GM12865 (cell line): Measurements from ENCODE around the gene S100A6.

Experiments
- DNase-seq: peaks from one replicate; pipeline ENCODE4 v3.0.0; 2010; ENCODE audit warnings: low read depth
- H3K4me3 ChIP-seq: 2 replicates; pipeline ENCODE4 v1.5.1; 2011; ENCODE audit warnings: mild to moderate bottlenecking, low read depth, low read length, control low read depth
- TF ChIP-seq, protein P1 (sequence below): IDR thresholded peaks from 2 replicates; pipeline ENCODE4 v1.5.1; 2011; ENCODE audit warnings: low read length, control low read depth, low read depth, inconsistent platforms; ENCODE audit not compliant: insufficient read depth; ENCODE audit errors: missing control alignments

Gene S100A6

DNA sequence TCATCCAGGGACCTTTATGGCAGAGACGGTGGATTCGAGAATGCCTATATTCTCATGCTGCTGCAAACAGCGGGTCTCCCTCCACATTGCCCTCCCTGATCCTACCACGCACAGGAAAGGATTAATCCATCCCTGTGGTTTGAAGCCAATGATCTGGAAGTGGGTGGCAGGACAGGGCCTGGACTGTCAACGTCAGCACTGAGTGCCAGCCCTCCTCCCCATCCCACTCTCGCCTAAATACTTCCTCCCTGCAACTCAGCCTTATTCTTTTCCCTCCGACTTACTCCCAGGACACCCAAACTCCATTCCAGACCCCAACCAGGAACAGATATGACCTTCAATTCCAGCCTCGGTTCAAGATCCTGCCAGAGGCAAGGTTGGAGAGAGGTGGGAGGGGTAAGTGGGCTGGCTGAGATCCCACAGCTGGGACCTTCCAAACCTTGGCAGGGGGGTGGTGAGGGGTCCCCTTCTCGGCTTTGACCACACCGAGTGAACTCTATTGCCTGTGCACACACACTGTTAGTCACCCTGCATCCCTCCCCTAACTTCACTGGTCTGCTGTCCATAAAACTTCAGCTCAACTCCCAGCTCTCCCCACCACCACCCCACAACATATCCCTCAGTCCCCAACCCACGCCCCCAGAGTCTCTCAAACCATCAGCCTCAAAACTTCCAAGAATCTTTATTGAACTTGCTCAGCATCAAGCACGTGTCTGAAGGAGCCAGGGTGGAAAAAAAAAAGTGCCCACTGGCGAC is 7.3 kb upstream of the S100A6 start:
- TF ChIP-seq, protein P1, sequence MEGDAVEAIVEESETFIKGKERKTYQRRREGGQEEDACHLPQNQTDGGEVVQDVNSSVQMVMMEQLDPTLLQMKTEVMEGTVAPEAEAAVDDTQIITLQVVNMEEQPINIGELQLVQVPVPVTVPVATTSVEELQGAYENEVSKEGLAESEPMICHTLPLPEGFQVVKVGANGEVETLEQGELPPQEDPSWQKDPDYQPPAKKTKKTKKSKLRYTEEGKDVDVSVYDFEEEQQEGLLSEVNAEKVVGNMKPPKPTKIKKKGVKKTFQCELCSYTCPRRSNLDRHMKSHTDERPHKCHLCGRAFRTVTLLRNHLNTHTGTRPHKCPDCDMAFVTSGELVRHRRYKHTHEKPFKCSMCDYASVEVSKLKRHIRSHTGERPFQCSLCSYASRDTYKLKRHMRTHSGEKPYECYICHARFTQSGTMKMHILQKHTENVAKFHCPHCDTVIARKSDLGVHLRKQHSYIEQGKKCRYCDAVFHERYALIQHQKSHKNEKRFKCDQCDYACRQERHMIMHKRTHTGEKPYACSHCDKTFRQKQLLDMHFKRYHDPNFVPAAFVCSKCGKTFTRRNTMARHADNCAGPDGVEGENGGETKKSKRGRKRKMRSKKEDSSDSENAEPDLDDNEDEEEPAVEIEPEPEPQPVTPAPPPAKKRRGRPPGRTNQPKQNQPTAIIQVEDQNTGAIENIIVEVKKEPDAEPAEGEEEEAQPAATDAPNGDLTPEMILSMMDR: no peak
- DNase-seq: no peak
- no peak overlapping the region for H3K4me3 ChIP-seq

DNA sequence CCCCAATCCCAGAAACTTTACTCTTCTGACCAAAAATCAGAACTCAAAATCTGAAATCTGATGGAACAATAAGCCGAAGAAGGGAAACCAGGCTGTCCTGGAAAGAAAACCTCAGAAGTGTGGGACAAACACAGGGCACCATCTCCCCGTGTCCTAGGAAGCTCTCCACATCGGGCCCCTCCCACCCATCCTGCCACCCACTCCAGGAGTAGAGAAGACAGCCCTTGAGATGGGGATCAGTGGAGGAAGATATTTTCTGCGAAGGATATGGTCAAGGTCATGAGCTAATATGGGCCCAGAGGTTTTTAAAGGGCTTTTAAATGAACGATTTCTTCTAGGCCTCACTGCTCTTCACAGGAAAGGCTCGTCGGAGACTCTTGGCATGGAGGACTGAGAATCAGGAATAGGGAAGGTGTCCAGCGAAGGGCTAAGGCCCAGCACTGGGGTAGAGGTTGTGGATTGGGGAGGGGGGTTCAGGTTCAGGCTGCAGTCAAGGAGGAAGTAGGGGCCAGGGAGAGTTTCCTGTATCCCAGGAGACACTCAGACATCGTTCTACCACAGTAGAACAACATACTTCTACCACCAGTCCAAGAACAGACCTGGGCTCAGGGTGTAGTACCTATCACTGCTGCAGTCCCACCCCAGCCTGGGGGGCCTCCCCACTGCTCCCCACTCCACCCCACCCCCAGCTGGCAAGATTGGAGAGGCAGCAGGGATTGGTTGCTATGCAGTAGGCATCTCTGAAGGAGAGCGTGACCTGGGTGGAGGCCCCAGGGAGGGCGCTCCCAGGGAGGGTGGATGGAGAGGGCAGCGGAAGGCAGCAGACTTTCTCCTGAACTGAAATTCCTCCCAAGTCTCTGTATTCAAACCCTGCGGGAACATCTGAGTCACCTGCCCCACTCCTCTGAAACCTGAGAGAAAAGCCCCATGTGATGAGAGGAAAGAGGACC is 6.1 kb upstream of the S100A6 start:
- DNase-seq: no peak
- no peak overlapping the region for H3K4me3 ChIP-seq
- TF ChIP-seq, protein P1: no peak

DNA sequence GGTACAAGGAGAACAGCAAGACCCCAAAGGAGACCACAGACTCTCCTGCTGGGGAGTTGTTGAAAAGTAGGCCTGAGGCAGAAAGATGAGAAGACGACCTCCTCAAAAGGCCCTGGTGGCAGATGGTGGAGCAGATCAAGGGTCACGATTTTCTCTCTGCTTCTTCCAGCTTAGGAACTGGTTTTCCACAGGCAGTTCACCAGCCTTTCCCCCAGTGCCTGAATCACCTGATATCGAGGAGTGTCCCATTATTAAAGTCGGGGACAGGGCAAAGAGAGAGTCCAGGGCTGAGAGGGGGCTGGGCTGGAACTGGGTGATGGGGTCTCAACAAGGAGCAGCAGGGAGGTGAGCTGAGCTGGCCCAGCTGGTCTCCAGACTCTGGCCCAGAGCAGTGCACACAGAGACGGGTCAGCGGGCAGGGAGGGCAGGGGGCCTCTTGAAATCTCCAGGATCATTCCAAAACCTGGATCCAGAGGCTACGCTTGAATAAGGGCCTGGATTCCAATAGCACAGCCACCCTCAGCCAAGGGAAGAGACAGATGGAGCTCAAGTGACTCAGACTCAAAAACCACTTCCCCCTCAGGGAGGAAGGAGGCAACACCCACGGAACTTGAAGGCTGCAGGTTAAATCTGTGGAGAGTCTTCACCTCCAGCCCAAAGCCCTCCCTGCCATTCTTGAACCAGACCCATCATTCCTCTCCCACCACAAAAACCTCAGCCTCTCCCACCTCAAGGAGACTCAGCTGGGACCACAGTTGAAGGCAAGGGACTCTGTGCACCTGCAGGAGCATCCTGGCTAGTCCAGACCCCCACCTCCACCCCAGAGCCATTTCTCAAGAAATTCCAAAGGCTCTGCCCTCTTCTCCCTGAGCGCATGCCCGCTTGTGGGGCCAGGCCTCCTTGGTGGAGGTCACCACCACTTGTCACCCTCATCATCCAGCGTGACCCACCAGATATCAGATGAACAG is 4.9 kb upstream of the S100A6 start, which contains the start of gene S100A5:
S100A5 (minus strand) TSS at position 541 of the 968 bp plus-strand sequence. CDS start 743 bp downstream, outside the sequence.
- TF ChIP-seq, protein P1: no peak
- DNase-seq: peak; percentile 26
- no peak within 1 kb of the TSS for H3K4me3 ChIP-seq

DNA sequence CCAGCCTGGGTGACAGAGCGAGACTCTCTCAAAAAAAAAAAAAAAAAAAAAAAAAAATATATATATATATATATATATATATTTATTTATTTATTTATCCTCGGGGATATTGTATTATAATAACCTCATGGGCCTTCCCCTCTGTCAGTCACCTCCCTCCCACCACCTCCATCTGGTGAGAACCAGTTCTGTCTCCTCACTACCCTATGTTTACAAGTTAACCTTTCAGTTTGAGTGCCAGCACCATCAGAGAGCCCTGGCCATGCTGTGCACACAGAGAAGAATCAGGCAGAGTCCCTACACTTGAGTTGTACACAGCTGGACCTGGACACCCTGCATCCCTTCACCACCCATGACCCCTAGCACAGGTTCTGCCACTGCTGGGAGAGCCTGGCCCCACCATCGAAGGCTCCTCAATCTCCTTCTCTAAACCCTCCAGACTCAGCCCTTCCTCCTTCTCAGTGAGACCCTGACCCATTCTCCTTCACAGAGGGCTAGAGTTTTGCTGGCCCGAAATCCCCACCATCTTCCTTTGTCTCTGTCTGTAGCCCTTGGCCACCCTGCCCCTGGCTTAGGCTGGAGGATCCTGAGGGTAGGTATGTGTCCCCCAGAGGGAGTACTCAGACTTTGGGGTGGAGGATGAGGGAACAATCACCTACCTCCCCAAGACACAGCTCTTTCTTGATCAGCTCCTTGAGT is 3.8 kb upstream of the S100A6 start:
- TF ChIP-seq, protein P1: no peak
- no peak for DNase-seq
- no peak overlapping the region for H3K4me3 ChIP-seq

DNA sequence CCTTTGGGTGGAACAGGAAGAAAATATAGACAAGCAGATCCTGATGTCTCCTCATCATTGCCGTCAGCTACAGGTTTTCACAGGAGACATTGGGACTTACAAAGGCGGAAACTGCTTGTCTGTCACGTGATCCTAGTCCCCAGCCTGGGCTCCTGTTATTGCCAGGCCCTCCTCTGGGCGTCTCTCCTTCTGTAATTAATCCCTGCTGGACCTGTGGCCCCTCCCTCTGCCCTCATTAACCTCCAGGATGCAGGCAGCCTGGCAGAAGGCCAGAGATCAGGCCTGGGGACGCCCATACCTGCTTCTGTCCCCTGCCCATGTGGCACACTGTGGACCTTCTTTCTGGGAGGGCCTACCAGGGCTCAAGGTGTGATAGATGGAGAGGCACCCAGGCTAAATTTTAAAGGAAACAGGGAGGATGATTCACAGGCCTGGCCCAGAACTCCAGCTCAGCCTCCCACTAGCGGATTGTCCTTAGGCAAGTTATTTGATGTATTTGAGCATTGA is 2.6 kb upstream of the S100A6 start:
- DNase-seq: peak; percentile 17
- H3K4me3 ChIP-seq: no peak overlapping the region
- TF ChIP-seq, protein P1: no peak

DNA sequence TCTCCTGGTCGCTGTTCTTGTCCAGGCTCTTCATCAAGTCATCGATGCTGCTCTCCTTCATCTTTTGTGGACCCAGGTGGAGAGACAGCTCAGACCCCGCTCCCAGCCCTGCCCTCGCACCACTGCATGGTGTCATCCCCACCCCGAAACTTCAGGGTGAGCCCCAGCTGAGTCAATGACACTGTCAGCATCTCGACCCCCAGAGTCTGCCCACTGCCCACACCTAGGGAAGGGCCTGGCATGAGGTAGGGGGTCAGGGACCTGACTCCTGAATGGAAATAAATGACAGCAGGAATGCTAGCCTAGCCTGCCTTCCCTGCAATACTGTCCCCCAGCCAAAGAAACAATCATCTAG is 1.6 kb upstream of the S100A6 start:
- no peak overlapping the region for H3K4me3 ChIP-seq
- DNase-seq: no peak
- TF ChIP-seq, protein P1: no peak
